Right lobe of liver (tissue), 6 donors: ENCODE measurements around the gene BAIAP2L2. TPM values are rescaled to one million over a fixed set of nuclear protein-coding genes. Genes with fewer than 3 reads are reported as not detected.

ENCODE experiments used
- ATAC-seq, 4 donors: fragments of 200-7000 bp; cut with Tn5 transposase; one replicate each; pipeline ENCODE4 v1.9.1; 2020; ENCODE audit warnings: mild to moderate bottlenecking in 4 of 4, moderate library complexity in 4 of 4
- DNase-seq, 3 donors: peaks; one replicate each; pipeline ENCODE4 v3.0.0-alpha.2; 2020
- H3K27ac ChIP-seq, 3 donors: fragments of 200-600 bp; one replicate each; pipeline ENCODE4 v1.8.0; 2022
- H3K27me3 ChIP-seq, 2 donors: fragments of 200-600 bp; one replicate each; pipeline ENCODE4 v1.8.0; 2022
- H3K36me3 ChIP-seq, 4 donors: fragments of 200-600 bp; sonication (generic) in 1 of 4; one replicate each; pipeline versions ENCODE4 v1.5.1 to v1.8.0; 2017 to 2022; ENCODE audit warnings: control low read depth in 1 of 4
- H3K4me1 ChIP-seq, 4 donors: fragments of 200-600 bp; sonication (generic) in 1 of 4; one replicate each; pipeline versions ENCODE4 v1.5.1 to v1.8.0; 2017 to 2022; ENCODE audit warnings: control low read depth in 1 of 4
- H3K4me3 ChIP-seq, 3 donors: fragments of 200-600 bp; one replicate each; pipeline ENCODE4 v1.8.0; 2022
- H3K9me3 ChIP-seq, 4 donors: fragments of 200-600 bp; sonication (generic) in 1 of 4; one replicate each; pipeline versions ENCODE4 v1.5.1 to v1.8.0; 2017 to 2022; ENCODE audit warnings: control low read depth in 1 of 4
- POLR2A ChIP-seq: fragments of 450-650 bp; IDR thresholded peaks from one replicate; pipeline ENCODE4 v1.6.1; 2017; ENCODE audit warnings: antibody characterized with exemption, mild to moderate bottlenecking
- WGBS: methylation state at CpG from one replicate; pipeline ENCODE4 v1.1.6; 2018; ENCODE audit warnings: low coverage, low lambda C conversion rate; ENCODE audit not compliant: insufficient coverage; ENCODE audit errors: missing lambda C conversion rate; 5-methylcytosine and 5-hydroxymethylcytosine counted together
- intact Hi-C, 2 donors: fragments of 100-400 bp; cut with DNase I; formaldehyde crosslinking; loops; one replicate each; pipeline versions ENCODE4 v1.11.2 to v1.14.1; 2022
- total RNA-seq, 6 experiments: library from RNA; depleted of rRNA in 2 of 6; stranded (reverse); fragments of >200 nt in 2 of 6; fragmentation: NEBNext Ultra II Directional in 3 of 6; extraction: Animal tissue kit (Norgen Biotek cat#: 25700) in 3 of 6; gene quantifications; one replicate each; pipeline versions ENCODE4 v1.1.0 to v1.2.4, GENCODE V29; 2016 to 2023
- TF ChIP-seq, protein P1 (sequence below), 4 donors: fragments of 200-600 bp in 3 of 4; fragments of 450-650 bp in 1 of 4; IDR thresholded peaks; one replicate each; pipeline versions ENCODE4 v1.5.1 to v1.8.0; 2016 to 2022; ENCODE audit warnings: antibody characterized with exemption in 4 of 4, mild to moderate bottlenecking in 2 of 4
- donor health status: DM: no; HTN: yes; CAD: no.
- donor health status: DM: no; HTN: no; CAD: no.
- donor health status: DM: no; HTN: no; CAD: no.
- donor health status: DM: no; HTN: yes; CAD: no.
- donor health status: DM: no; HTN: yes; CAD: no.

The BAIAP2L2 gene
- total RNA-seq, 6 experiments from 2014 or later: 0.79 to 5.0 (median 1.4) TPM

- TF ChIP-seq, protein P1, sequence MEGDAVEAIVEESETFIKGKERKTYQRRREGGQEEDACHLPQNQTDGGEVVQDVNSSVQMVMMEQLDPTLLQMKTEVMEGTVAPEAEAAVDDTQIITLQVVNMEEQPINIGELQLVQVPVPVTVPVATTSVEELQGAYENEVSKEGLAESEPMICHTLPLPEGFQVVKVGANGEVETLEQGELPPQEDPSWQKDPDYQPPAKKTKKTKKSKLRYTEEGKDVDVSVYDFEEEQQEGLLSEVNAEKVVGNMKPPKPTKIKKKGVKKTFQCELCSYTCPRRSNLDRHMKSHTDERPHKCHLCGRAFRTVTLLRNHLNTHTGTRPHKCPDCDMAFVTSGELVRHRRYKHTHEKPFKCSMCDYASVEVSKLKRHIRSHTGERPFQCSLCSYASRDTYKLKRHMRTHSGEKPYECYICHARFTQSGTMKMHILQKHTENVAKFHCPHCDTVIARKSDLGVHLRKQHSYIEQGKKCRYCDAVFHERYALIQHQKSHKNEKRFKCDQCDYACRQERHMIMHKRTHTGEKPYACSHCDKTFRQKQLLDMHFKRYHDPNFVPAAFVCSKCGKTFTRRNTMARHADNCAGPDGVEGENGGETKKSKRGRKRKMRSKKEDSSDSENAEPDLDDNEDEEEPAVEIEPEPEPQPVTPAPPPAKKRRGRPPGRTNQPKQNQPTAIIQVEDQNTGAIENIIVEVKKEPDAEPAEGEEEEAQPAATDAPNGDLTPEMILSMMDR (IDR thresholded peaks at IDR 0.05): peak; percentile 88 to 94 (median 92)
- no peak for TF ChIP-seq POLR2A
- Histone ChIP-seq H3K36me3 (no peaks in the 10 kb centered on the region), H3K4me1 (no peaks in the 10 kb centered on the region), H3K27ac (no peak overlapping the region), H3K27me3 (no peaks in the 10 kb centered on the region), H3K4me3 (no peak overlapping the region), H3K9me3 (no peaks in the 10 kb centered on the region)
- WGBS: 36% methylated on average over 14 of the region's 30 CpGs
- DNase-seq (peak; percentile 79 to 86 (median 82)), ATAC-seq (peak; percentile 83 to 88 (median 86))
- intact Hi-C loops: no loop called here
Observed at GRCh38 chr22:38051900-38052862, 58.3 kb downstream of the BAIAP2L2 start.

- no peaks in the 10 kb centered on the region for H3K9me3 ChIP-seq
Observed at GRCh38 chr22:38051261-38051660, 59.2 kb downstream of the BAIAP2L2 start.

DNA sequence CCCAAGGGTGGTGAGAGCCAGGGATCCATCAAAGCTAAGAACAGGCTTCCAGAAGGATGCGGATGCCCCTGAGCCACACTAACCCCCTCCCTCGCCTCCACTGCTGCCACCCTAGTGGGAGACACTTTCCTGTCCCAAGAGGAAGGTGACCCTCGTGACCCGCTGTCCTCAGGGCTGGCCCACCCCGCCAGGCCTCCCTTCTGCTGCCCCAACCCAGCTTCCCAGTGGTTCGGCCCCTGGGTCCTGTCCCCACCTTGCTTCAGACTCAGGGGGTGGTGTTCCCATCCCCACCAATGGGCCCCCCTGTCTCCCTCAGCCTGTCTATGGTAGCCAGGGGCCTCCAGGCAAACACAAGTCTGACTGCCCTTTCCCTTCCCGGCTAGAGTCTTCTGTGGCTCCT is 59.8 kb downstream of the BAIAP2L2 start:
- Histone ChIP-seq H3K36me3 (no peaks in the 10 kb centered on the region), H3K27ac (no peak overlapping the region), H3K4me1 (no peaks in the 10 kb centered on the region), H3K4me3 (no peak overlapping the region), H3K27me3 (no peaks in the 10 kb centered on the region), H3K9me3 (no peaks in the 10 kb centered on the region)
- intact Hi-C loops: no loop called here
- DNase-seq (no peak), ATAC-seq (no peak)
- 56% methylated on average over 1 of the region's 7 CpGs for WGBS
- no peak for TF ChIP-seq POLR2A
- TF ChIP-seq, protein P1 (IDR thresholded peaks at IDR 0.05): no peak

More at GRCh38 chr22:38051261-38051660, 59.2 kb downstream of the BAIAP2L2 start:
- H3K36me3 ChIP-seq: no peaks in the 10 kb centered on the region
- ATAC-seq (no peak), DNase-seq (no peak)
- H3K4me3 ChIP-seq: no peak overlapping the region
- H3K4me1 ChIP-seq: no peaks in the 10 kb centered on the region
- WGBS: 51% methylated on average over 2 of the region's 8 CpGs
- intact Hi-C loops: no loop called here
- H3K27me3 ChIP-seq: no peaks in the 10 kb centered on the region
- H3K27ac ChIP-seq: no peak overlapping the region
- TF ChIP-seq, protein P1 (IDR thresholded peaks at IDR 0.05): no peak
- TF ChIP-seq POLR2A: no peak

DNA sequence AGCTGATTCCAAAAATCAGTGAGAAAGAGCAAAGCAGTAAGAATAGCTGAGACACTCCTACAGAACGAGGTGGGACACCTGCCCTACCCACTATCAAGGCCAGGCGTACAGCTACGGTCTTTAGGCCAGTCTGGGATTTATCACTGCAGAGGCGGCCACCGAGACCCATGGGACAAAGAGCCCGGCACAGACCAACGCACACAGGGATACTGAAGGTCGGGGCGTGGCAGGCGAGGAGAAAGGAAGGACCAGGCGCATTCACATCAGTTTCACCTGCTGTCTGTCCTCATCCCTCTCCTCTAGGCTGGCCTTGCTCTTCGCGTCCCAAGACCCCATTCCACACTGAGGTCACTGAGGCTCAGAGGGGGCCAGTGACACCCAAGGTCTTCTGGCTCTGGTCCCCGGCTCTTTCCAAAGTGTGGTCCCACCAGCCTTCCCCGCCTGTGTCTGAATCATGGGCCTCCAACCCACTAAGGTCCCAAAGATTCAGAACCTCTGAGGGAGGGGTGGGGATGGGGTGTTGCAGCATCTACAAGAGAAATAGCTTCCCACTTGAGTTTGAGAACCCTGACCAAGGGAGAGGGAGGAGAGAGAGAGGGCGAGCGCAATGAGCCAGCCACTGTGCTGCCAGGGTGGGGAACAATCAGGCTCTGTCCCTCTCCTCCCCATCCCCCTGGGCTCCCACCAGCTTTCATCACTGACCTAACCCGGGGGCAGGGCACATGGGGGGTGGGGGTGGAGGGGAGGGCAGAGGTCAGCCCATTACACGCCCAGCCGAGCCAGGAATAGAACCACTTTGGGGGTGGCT is 60.5 kb downstream of the BAIAP2L2 start:
- Histone ChIP-seq H3K27me3 (no peaks in the 10 kb centered on the region), H3K4me1 (no peaks in the 10 kb centered on the region), H3K4me3 (no peak overlapping the region), H3K36me3 (no peaks in the 10 kb centered on the region), H3K27ac (no peak overlapping the region), H3K9me3 (no peaks in the 10 kb centered on the region)
- intact Hi-C loops: no loop called here
- no peak for TF ChIP-seq POLR2A
- TF ChIP-seq, protein P1 (IDR thresholded peaks at IDR 0.05): no peak
- DNase-seq (no peak), ATAC-seq (no peak)
- 42% methylated on average over 4 of the region's 20 CpGs for WGBS
